ENCODE data around the gene GPC6. TPM values are rescaled to one million over a fixed set of nuclear protein-coding genes. Genes with fewer than 3 reads are reported as not detected.

The GPC6 gene
- total RNA-seq, 2 experiments from 2014 or later = not detected

DNA sequence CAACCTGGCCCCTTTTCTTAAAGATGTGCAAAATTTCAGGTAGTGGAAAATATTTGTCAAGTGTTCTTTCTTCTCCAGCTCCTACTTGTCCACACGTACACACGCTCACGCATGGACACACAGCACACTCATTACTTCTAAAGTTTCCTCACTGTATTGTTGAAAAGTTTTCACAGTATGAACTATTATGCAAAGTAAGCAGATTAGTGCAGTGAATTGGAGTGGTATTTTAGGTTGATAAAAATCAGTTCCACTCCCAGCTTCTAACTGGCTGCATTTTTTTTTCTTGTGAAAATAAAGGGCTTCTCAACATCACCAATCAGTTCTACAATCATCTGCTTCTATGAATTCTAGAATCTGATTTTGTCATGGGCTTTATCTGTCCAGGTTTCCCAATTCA, 988.4 kb downstream of the GPC6 start:
- Histone ChIP-seq H3K9me2 (ENCODE audit: insufficient read depth, low read length) (no peaks in the 10 kb centered on the region), H3K4me1 (ENCODE audit: insufficient read depth, low read length, poor library complexity, severe bottlenecking) (no peaks in the 10 kb centered on the region), H4K20me1 (ENCODE audit: insufficient read depth, low read length) (no peaks in the 10 kb centered on the region), H3K9me3 (ENCODE audit: low read length) (no peaks in the 10 kb centered on the region), H3K36me3 (ENCODE audit: insufficient read depth, low read length) (no peaks in the 10 kb centered on the region), H3K27ac (ENCODE audit: low read depth, low read length, poor library complexity, severe bottlenecking) (no peak overlapping the region), H2AFZ (ENCODE audit: low read length) (no peak overlapping the region), H3K4me3 (ENCODE audit: low read depth, low read length, poor library complexity, severe bottlenecking) (no peak overlapping the region), H3K79me2 (ENCODE audit: insufficient read depth, low read depth, low read length) (no peaks in the 10 kb centered on the region), H3K4me2 (ENCODE audit: low read length) (no peak overlapping the region)
- no TSS peak for BruUV-seq (replicated peaks)
- ChIA-PET CTCF (ENCODE audit: unreplicated experiment) (no interaction called here), POLR2A (no interaction called here)
- TF ChIP-seq, protein P1, sequence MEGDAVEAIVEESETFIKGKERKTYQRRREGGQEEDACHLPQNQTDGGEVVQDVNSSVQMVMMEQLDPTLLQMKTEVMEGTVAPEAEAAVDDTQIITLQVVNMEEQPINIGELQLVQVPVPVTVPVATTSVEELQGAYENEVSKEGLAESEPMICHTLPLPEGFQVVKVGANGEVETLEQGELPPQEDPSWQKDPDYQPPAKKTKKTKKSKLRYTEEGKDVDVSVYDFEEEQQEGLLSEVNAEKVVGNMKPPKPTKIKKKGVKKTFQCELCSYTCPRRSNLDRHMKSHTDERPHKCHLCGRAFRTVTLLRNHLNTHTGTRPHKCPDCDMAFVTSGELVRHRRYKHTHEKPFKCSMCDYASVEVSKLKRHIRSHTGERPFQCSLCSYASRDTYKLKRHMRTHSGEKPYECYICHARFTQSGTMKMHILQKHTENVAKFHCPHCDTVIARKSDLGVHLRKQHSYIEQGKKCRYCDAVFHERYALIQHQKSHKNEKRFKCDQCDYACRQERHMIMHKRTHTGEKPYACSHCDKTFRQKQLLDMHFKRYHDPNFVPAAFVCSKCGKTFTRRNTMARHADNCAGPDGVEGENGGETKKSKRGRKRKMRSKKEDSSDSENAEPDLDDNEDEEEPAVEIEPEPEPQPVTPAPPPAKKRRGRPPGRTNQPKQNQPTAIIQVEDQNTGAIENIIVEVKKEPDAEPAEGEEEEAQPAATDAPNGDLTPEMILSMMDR (conservative IDR thresholded peaks at IDR 0.05; ENCODE audit: low read length) = no peak
- TF ChIP-seq EZH2phosphoT487 (IDR thresholded peaks at IDR 0.05; ENCODE audit: borderline replicate concordance, low read depth, low read length) = no peak
- DNase-seq (ENCODE audit: low spot score) = no peak
- intact Hi-C loops (cut with micrococcal nuclease; ENCODE audit: unreplicated experiment) = no loop called here

DNA sequence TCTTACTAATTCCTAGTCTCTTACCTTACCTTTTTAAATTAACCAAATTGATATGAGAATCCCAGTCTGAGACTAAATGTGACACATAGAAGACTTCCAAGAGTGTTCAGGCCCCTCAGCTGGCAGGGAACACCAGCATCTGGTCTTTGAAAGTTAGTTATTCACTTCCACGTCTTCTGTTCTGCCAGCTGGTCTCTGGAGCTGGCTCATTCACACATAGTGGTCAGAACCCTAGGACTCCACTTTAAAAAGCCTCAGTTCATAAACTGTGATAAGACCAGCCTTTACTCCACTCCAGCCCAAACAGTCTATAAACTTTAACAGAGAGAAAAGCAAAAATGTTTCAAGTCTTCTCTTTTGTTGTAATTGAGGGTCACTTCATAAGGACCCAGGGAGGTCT, 989.9 kb downstream of the GPC6 start:
- Histone ChIP-seq H3K4me2 (ENCODE audit: low read length) (no peak overlapping the region), H3K4me1 (ENCODE audit: insufficient read depth, low read length, poor library complexity, severe bottlenecking) (no peaks in the 10 kb centered on the region), H3K36me3 (ENCODE audit: insufficient read depth, low read length) (no peaks in the 10 kb centered on the region), H3K4me3 (ENCODE audit: low read depth, low read length, poor library complexity, severe bottlenecking) (no peak overlapping the region), H3K9me3 (ENCODE audit: low read length) (no peaks in the 10 kb centered on the region), H4K20me1 (ENCODE audit: insufficient read depth, low read length) (no peaks in the 10 kb centered on the region), H2AFZ (ENCODE audit: low read length) (no peak overlapping the region), H3K79me2 (ENCODE audit: insufficient read depth, low read depth, low read length) (no peaks in the 10 kb centered on the region), H3K27ac (ENCODE audit: low read depth, low read length, poor library complexity, severe bottlenecking) (no peak overlapping the region), H3K9me2 (ENCODE audit: insufficient read depth, low read length) (no peaks in the 10 kb centered on the region)
- CTCF ChIA-PET (ENCODE audit: unreplicated experiment) = no interaction called here
- BruUV-seq (replicated peaks) = no TSS peak
- no peak for DNase-seq (ENCODE audit: low spot score)
- POLR2A ChIA-PET = no interaction called here
- intact Hi-C loops (cut with micrococcal nuclease; ENCODE audit: unreplicated experiment) = no loop called here
- TF ChIP-seq EZH2phosphoT487 (IDR thresholded peaks at IDR 0.05; ENCODE audit: borderline replicate concordance, low read depth, low read length) = no peak
- TF ChIP-seq, protein P1 (conservative IDR thresholded peaks at IDR 0.05; ENCODE audit: low read length) = no peak

DNA sequence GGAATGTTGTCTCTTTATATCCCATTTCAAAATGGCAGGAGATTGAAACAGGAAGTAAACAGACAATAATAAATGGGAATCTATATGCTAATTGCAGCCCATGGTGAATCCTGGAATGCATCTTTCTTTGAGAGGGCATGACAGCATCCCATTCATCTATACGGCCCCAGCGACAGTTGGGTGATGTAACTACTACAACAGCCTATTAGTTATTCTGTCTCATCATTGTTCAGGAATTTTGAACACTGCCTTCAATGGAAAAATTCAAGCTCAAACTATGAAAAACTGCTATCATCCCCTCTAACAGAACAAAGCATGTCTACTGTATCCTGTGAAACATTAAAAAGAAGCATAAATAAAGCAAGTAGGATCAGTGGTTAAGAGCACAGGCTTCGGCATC, 990.8 kb downstream of the GPC6 start:
- no peak for TF ChIP-seq EZH2phosphoT487 (IDR thresholded peaks at IDR 0.05; ENCODE audit: borderline replicate concordance, low read depth, low read length)
- TF ChIP-seq, protein P1 (conservative IDR thresholded peaks at IDR 0.05; ENCODE audit: low read length) = no peak
- BruUV-seq (replicated peaks) = no TSS peak
- ChIA-PET POLR2A (no interaction called here), CTCF (ENCODE audit: unreplicated experiment) (no interaction called here)
- intact Hi-C loops (cut with micrococcal nuclease; ENCODE audit: unreplicated experiment) = no loop called here
- Histone ChIP-seq H3K36me3 (ENCODE audit: insufficient read depth, low read length) (no peaks in the 10 kb centered on the region), H3K9me2 (ENCODE audit: insufficient read depth, low read length) (no peaks in the 10 kb centered on the region), H4K20me1 (ENCODE audit: insufficient read depth, low read length) (no peaks in the 10 kb centered on the region), H2AFZ (ENCODE audit: low read length) (no peak overlapping the region), H3K9me3 (ENCODE audit: low read length) (no peaks in the 10 kb centered on the region), H3K4me2 (ENCODE audit: low read length) (no peak overlapping the region), H3K4me1 (ENCODE audit: insufficient read depth, low read length, poor library complexity, severe bottlenecking) (no peaks in the 10 kb centered on the region), H3K27ac (ENCODE audit: low read depth, low read length, poor library complexity, severe bottlenecking) (no peak overlapping the region), H3K4me3 (ENCODE audit: low read depth, low read length, poor library complexity, severe bottlenecking) (no peak overlapping the region), H3K79me2 (ENCODE audit: insufficient read depth, low read depth, low read length) (no peaks in the 10 kb centered on the region)
- DNase-seq (ENCODE audit: low spot score) = no peak

Data from OCI-LY7 (cell line).